SU-DHL-6 (cell line): ENCODE data around the gene PPID.

Experiments used
- H2AFZ ChIP-seq: fragments of 200-600 bp; sonication (generic); 2 replicates; pipeline ENCODE4 v1.6.1; 2014; ENCODE audit warnings: low read depth, mild to moderate bottlenecking, moderate library complexity, mixed read lengths, antibody characterized with exemption, low read length; ENCODE audit not compliant: severe bottlenecking
- H3F3A ChIP-seq: fragments of 200-600 bp; shearing (Covaris generic); 2 replicates; pipeline ENCODE4 v1.6.0; 2016; ENCODE audit warnings: antibody characterized with exemption, mild to moderate bottlenecking; ENCODE audit not compliant: insufficient read depth
- H3K27ac ChIP-seq: fragments of 200-600 bp; sonication (generic); 2 replicates; pipeline ENCODE4 v1.5.1; 2016; ENCODE audit warnings: low read depth, mild to moderate bottlenecking, low read length, moderate library complexity, mixed read lengths
- H3K27me3 ChIP-seq: fragments of 200-600 bp; sonication (generic), shearing (Covaris generic); 2 replicates; pipeline ENCODE4 v1.6.0; 2014; ENCODE audit warnings: mild to moderate bottlenecking, low read length
- H3K36me3 ChIP-seq: fragments of 200-600 bp; sonication (generic); 2 replicates; pipeline ENCODE4 v1.6.1; 2014; ENCODE audit warnings: mild to moderate bottlenecking, low read length, mixed read lengths
- H3K4me2 ChIP-seq: fragments of 300-600, 200-600 bp; shearing (Covaris generic), sonication (generic); 2 replicates; pipeline ENCODE4 v1.6.0; 2014; ENCODE audit warnings: low read length, low read depth, mild to moderate bottlenecking; ENCODE audit not compliant: poor library complexity, severe bottlenecking
- H3K4me3 ChIP-seq: fragments of 200-600 bp; sonication (generic); 2 replicates; pipeline ENCODE4 v1.5.1; 2014; ENCODE audit warnings: antibody characterized with exemption, low read length, mild to moderate bottlenecking, mixed read lengths; ENCODE audit not compliant: insufficient read depth, poor library complexity, severe bottlenecking
- H3K79me2 ChIP-seq: fragments of 200-600 bp; sonication (generic); 2 replicates; pipeline ENCODE4 v1.6.1; 2014; ENCODE audit warnings: mild to moderate bottlenecking, low read length, moderate library complexity; ENCODE audit not compliant: insufficient read depth
- H3K9ac ChIP-seq: fragments of 200-600 bp; sonication (generic); 2 replicates; pipeline ENCODE4 v1.7.0; 2014; ENCODE audit warnings: mild to moderate bottlenecking, low read length
- H3K9me2 ChIP-seq: fragments of 200-600 bp; sonication (generic); replicated peaks from 2 replicates; pipeline ENCODE4 v1.6.1; 2014; ENCODE audit warnings: low read length; ENCODE audit not compliant: insufficient read depth
- H3K9me3 ChIP-seq: fragments of 200-600 bp; sonication (generic); 2 replicates; pipeline ENCODE4 v1.6.1; 2014; ENCODE audit warnings: low read length, mixed read lengths; ENCODE audit not compliant: insufficient read depth
- H4K20me1 ChIP-seq: fragments of 200-600 bp; sonication (generic); 2 replicates; pipeline ENCODE4 v1.6.1; 2014; ENCODE audit warnings: low read depth, mild to moderate bottlenecking, antibody characterized with exemption, low read length, moderate library complexity, mixed read lengths
- EZH2phosphoT487 ChIP-seq: fragments of 200-600 bp; sonication (generic), shearing (Covaris generic); conservative IDR thresholded peaks from 2 replicates; pipeline ENCODE4 v1.6.1; 2018; ENCODE audit warnings: mild to moderate bottlenecking, antibody characterized with exemption, low read length, moderate library complexity, mixed read lengths
- TF ChIP-seq, protein P1 (sequence below): fragments of 200-600 bp; sonication (generic); IDR thresholded peaks from one replicate; pipeline ENCODE4 v1.5.1; 2017; ENCODE audit warnings: antibody characterized with exemption, mild to moderate bottlenecking, low read length, moderate library complexity; ENCODE audit not compliant: insufficient read depth, poor library complexity, severe bottlenecking

Gene PPID

DNA sequence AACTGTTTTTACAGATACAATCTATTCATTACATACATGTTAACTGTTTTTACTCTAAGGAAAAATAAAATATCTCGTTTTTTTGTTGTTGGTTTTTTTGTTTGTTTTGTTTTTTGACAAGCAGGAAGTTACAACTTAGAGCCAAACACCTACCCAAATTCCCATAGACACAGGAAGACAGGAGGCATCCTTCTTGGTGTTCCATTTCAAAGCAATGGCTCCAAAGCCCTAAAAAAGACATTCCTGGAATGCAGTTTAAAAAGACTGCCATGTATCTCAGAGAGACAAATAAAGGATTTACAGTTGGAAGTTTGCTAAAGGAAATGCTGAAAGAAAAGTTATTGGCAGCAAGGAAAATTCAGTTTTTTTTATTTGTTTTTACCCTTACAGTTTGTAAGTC is 34.4 kb downstream of the PPID start:
- Histone ChIP-seq H3K36me3 (no peaks in the 10 kb centered on the region), H3K4me2 (no peak overlapping the region), H3K4me3 (no peak overlapping the region)

DNA sequence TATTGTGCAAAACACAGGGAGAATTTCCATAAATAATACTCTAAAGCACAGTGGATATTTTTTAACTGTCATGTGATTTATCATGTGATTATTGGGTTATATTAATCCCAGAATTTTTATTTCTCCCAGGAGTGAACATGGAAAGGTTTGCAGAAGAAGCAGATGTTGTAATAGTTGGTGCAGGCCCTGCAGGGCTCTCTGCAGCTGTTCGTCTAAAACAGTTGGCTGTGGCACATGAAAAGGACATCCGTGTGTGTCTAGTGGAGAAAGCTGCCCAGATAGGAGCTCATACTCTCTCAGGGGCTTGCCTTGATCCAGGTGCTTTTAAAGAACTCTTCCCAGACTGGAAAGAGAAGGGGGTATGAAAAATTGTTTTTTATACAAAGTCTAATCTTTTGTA is 41.1 kb downstream of the PPID start:
- Histone ChIP-seq H2AFZ (no peak overlapping the region), H3K27ac (no peak overlapping the region), H3K4me3 (no peak overlapping the region), H4K20me1 (no peaks in the 10 kb centered on the region), H3K9ac (no peak overlapping the region), H3K27me3 (no peaks in the 10 kb centered on the region), H3K9me3 (no peaks in the 10 kb centered on the region), H3K36me3 (no peaks in the 10 kb centered on the region), H3K79me2 (no peaks in the 10 kb centered on the region), H3K9me2 (no peaks in the 10 kb centered on the region), H3K4me2 (no peak overlapping the region), H3F3A (no peaks in the 10 kb centered on the region)
- TF ChIP-seq, protein P1, sequence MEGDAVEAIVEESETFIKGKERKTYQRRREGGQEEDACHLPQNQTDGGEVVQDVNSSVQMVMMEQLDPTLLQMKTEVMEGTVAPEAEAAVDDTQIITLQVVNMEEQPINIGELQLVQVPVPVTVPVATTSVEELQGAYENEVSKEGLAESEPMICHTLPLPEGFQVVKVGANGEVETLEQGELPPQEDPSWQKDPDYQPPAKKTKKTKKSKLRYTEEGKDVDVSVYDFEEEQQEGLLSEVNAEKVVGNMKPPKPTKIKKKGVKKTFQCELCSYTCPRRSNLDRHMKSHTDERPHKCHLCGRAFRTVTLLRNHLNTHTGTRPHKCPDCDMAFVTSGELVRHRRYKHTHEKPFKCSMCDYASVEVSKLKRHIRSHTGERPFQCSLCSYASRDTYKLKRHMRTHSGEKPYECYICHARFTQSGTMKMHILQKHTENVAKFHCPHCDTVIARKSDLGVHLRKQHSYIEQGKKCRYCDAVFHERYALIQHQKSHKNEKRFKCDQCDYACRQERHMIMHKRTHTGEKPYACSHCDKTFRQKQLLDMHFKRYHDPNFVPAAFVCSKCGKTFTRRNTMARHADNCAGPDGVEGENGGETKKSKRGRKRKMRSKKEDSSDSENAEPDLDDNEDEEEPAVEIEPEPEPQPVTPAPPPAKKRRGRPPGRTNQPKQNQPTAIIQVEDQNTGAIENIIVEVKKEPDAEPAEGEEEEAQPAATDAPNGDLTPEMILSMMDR = no peak
- TF ChIP-seq EZH2phosphoT487 = no peak

More for the DNA sequence above, 34.4 kb downstream of the PPID start:
- H3K27ac ChIP-seq = no peak overlapping the region
- TF ChIP-seq, protein P1 = no peak
- no peak for TF ChIP-seq EZH2phosphoT487
- H3K27me3 ChIP-seq = no peaks in the 10 kb centered on the region
- no peaks in the 10 kb centered on the region for H3K79me2 ChIP-seq
- no peaks in the 10 kb centered on the region for H3K9me2 ChIP-seq
- no peaks in the 10 kb centered on the region for H4K20me1 ChIP-seq
- no peak overlapping the region for H2AFZ ChIP-seq
- H3F3A ChIP-seq = no peaks in the 10 kb centered on the region
- H3K9ac ChIP-seq = no peak overlapping the region
- H3K9me3 ChIP-seq = no peaks in the 10 kb centered on the region

GRCh38 chr4:158681629-158682028 is 41.6 kb downstream of the PPID start:
- no peaks in the 10 kb centered on the region for H3K9me3 ChIP-seq
- no peak overlapping the region for H2AFZ ChIP-seq
- no peaks in the 10 kb centered on the region for H3K79me2 ChIP-seq
- H3K9me2 ChIP-seq = no peaks in the 10 kb centered on the region
- H3K9ac ChIP-seq = no peak overlapping the region
- H3F3A ChIP-seq = no peaks in the 10 kb centered on the region
- H3K27me3 ChIP-seq = no peaks in the 10 kb centered on the region
- no peaks in the 10 kb centered on the region for H4K20me1 ChIP-seq
- H3K27ac ChIP-seq = no peak overlapping the region
- TF ChIP-seq EZH2phosphoT487 = no peak
- TF ChIP-seq, protein P1 = no peak
- no peaks in the 10 kb centered on the region for H3K36me3 ChIP-seq
- H3K4me3 ChIP-seq = no peak overlapping the region
- no peak overlapping the region for H3K4me2 ChIP-seq
